Neural cell (in vitro differentiated cells): ENCODE results near the gene CELSR3. TPM values are rescaled to one million over a fixed set of nuclear protein-coding genes. Genes with fewer than 3 reads are reported as not detected.

ENCODE experiments used
- H2AFZ ChIP-seq: fragments of 200-600, 300-800 bp; sonication (generic), shearing (Covaris generic); 2 replicates; pipeline ENCODE4 v1.6.0; 2014; ENCODE audit warnings: low read depth, mild to moderate bottlenecking, antibody characterized with exemption, low read length, moderate library complexity
- H3F3A ChIP-seq: fragments of 200-600 bp; shearing (Covaris generic); 2 replicates; pipeline ENCODE4 v1.6.1; 2016; ENCODE audit warnings: mild to moderate bottlenecking, moderate library complexity, mixed read lengths, antibody characterized with exemption, low read length; ENCODE audit not compliant: insufficient read depth, poor library complexity, severe bottlenecking
- H3K27ac ChIP-seq: fragments of 200-600, 300-800 bp; sonication (generic), shearing (Covaris generic); 2 replicates; pipeline ENCODE4 v1.5.1; 2014; ENCODE audit warnings: mild to moderate bottlenecking, low read length, moderate library complexity
- H3K27me3 ChIP-seq: fragments of 300-800, 200-600 bp; sonication (generic), shearing (Covaris generic); 2 replicates; pipeline ENCODE4 v1.6.0; 2014; ENCODE audit warnings: mild to moderate bottlenecking, low read depth, low read length, moderate library complexity; ENCODE audit not compliant: insufficient read depth
- H3K36me3 ChIP-seq: fragments of 300-800, 200-600 bp; sonication (generic), shearing (Covaris generic); 2 replicates; pipeline ENCODE4 v1.5.1; 2014; ENCODE audit warnings: mild to moderate bottlenecking, antibody characterized with exemption, low read length, moderate library complexity; ENCODE audit not compliant: insufficient read depth
- H3K4me2 ChIP-seq: fragments of 300-800, 200-600 bp; sonication (generic), shearing (Covaris generic); 2 replicates; pipeline ENCODE4 v1.6.0; 2014; ENCODE audit warnings: mild to moderate bottlenecking, low read length
- H3K4me3 ChIP-seq: fragments of 300-800, 200-600 bp; sonication (generic), shearing (Covaris generic); 2 replicates; pipeline ENCODE4 v1.5.1; 2014; ENCODE audit warnings: mild to moderate bottlenecking, low read length, moderate library complexity
- H3K79me2 ChIP-seq: fragments of 200-600 bp; shearing (Covaris generic); replicated peaks from 2 replicates; pipeline ENCODE4 v1.6.0; 2014; ENCODE audit warnings: mild to moderate bottlenecking, low read length, moderate library complexity; ENCODE audit not compliant: insufficient read depth
- H3K9ac ChIP-seq: fragments of 300-800, 200-600 bp; sonication (generic), shearing (Covaris generic); 2 replicates; pipeline ENCODE4 v1.6.1; 2016; ENCODE audit warnings: mild to moderate bottlenecking, low read length, mixed read lengths
- H3K9me2 ChIP-seq: fragments of 200-600 bp; shearing (Covaris generic); 2 replicates; pipeline ENCODE4 v1.6.1; 2016; ENCODE audit warnings: mild to moderate bottlenecking, low read length, mixed read lengths; ENCODE audit not compliant: insufficient read depth
- H3K9me3 ChIP-seq: fragments of 200-600, 300-800 bp; sonication (generic), shearing (Covaris generic); 2 replicates; pipeline ENCODE4 v1.6.1; 2016; ENCODE audit warnings: mild to moderate bottlenecking, mixed run types, low read length, moderate library complexity, mixed read lengths
- H4K20me1 ChIP-seq: fragments of 200-600 bp; shearing (Covaris generic); 2 replicates; pipeline ENCODE4 v1.6.1; 2016; ENCODE audit warnings: mild to moderate bottlenecking, mixed run types; ENCODE audit not compliant: insufficient read depth
- EP300 ChIP-seq: fragments of 450-650 bp; conservative IDR thresholded peaks from 2 replicates; pipeline ENCODE4 v1.6.1; 2014; ENCODE audit warnings: antibody characterized with exemption, mild to moderate bottlenecking, moderate library complexity; ENCODE audit not compliant: poor library complexity, severe bottlenecking
- EZH2 ChIP-seq: fragments of 200-600, 300-800 bp; shearing (Covaris generic), sonication (generic); IDR thresholded peaks from 2 replicates; pipeline ENCODE4 v1.6.1; 2014; ENCODE audit warnings: antibody characterized with exemption, low read length, borderline replicate concordance, mild to moderate bottlenecking; ENCODE audit not compliant: insufficient read depth, poor library complexity, severe bottlenecking
- MXI1 ChIP-seq: fragments of 450-650 bp; conservative IDR thresholded peaks from 2 replicates; pipeline ENCODE4 v1.6.1; 2014; ENCODE audit warnings: antibody characterized with exemption, mild to moderate bottlenecking; ENCODE audit not compliant: poor library complexity, severe bottlenecking
- POLR2AphosphoS5 ChIP-seq: IDR thresholded peaks from 2 replicates; pipeline ENCODE4 v1.6.1; 2012
- RAD21 ChIP-seq: fragments of 450-650 bp; conservative IDR thresholded peaks from 2 replicates; pipeline ENCODE4 v1.6.1; 2014; ENCODE audit warnings: antibody characterized with exemption, mild to moderate bottlenecking, moderate library complexity
- SMC3 ChIP-seq: fragments of 450-650 bp; conservative IDR thresholded peaks from 2 replicates; pipeline ENCODE4 v1.6.1; 2014; ENCODE audit warnings: antibody characterized with exemption, mild to moderate bottlenecking, moderate library complexity; ENCODE audit not compliant: poor library complexity
- TAF1 ChIP-seq: IDR thresholded peaks from 2 replicates; pipeline ENCODE4 v1.6.1; 2012; ENCODE audit warnings: low read depth
- polyA plus RNA-seq: library from polyadenylated mRNA; depleted of rRNA; stranded (reverse); fragments of >200 nt; gene quantifications from 2 replicates; pipeline ENCODE4 v1.2.3, GENCODE V29; 2014
- TF ChIP-seq, protein P1 (sequence below): fragments of 450-650 bp; IDR thresholded peaks from 2 replicates; pipeline ENCODE4 v1.5.1; 2014; ENCODE audit warnings: antibody characterized with exemption, mild to moderate bottlenecking, moderate library complexity; ENCODE audit not compliant: poor library complexity, severe bottlenecking
- TF ChIP-seq, protein P2 (sequence below): IDR thresholded peaks from 2 replicates; pipeline ENCODE4 v1.6.1; 2012; ENCODE audit warnings: borderline replicate concordance

Gene CELSR3
- polyA plus RNA-seq, 1 donor from 2014 or later, result 54.9 TPM

DNA sequence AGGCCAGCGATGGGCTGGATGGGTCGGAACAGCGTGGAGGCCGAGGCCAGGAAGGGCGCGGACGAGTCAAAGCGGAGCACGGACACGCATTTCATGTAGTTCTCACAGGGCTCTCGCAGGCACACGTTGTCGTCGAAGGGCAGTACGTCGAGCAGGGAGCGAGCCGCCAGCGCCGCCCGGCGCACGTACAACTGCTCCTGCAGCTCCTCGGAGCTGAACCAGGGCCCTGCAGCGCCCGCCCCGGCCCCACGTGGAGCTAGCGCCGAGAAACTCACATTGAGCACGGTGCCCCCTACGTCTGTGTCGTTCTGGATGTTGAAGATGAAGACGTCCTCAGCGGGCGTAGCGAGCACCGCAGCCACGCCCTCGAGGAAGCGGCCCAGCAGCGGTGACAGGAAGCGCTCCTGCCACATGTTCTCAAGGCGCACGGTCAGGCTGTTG lies 5.8 kb downstream of the CELSR3 start:
- H3K27me3 ChIP-seq, result no peaks in the 10 kb centered on the region
- TF ChIP-seq POLR2AphosphoS5 (no peak), TAF1 (no peak), EZH2 (no peak), SMC3 (no peak), RAD21 (no peak), EP300 (no peak), MXI1 (no peak)
- TF ChIP-seq, protein P1, sequence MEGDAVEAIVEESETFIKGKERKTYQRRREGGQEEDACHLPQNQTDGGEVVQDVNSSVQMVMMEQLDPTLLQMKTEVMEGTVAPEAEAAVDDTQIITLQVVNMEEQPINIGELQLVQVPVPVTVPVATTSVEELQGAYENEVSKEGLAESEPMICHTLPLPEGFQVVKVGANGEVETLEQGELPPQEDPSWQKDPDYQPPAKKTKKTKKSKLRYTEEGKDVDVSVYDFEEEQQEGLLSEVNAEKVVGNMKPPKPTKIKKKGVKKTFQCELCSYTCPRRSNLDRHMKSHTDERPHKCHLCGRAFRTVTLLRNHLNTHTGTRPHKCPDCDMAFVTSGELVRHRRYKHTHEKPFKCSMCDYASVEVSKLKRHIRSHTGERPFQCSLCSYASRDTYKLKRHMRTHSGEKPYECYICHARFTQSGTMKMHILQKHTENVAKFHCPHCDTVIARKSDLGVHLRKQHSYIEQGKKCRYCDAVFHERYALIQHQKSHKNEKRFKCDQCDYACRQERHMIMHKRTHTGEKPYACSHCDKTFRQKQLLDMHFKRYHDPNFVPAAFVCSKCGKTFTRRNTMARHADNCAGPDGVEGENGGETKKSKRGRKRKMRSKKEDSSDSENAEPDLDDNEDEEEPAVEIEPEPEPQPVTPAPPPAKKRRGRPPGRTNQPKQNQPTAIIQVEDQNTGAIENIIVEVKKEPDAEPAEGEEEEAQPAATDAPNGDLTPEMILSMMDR, result no peak
- TF ChIP-seq, protein P2, sequence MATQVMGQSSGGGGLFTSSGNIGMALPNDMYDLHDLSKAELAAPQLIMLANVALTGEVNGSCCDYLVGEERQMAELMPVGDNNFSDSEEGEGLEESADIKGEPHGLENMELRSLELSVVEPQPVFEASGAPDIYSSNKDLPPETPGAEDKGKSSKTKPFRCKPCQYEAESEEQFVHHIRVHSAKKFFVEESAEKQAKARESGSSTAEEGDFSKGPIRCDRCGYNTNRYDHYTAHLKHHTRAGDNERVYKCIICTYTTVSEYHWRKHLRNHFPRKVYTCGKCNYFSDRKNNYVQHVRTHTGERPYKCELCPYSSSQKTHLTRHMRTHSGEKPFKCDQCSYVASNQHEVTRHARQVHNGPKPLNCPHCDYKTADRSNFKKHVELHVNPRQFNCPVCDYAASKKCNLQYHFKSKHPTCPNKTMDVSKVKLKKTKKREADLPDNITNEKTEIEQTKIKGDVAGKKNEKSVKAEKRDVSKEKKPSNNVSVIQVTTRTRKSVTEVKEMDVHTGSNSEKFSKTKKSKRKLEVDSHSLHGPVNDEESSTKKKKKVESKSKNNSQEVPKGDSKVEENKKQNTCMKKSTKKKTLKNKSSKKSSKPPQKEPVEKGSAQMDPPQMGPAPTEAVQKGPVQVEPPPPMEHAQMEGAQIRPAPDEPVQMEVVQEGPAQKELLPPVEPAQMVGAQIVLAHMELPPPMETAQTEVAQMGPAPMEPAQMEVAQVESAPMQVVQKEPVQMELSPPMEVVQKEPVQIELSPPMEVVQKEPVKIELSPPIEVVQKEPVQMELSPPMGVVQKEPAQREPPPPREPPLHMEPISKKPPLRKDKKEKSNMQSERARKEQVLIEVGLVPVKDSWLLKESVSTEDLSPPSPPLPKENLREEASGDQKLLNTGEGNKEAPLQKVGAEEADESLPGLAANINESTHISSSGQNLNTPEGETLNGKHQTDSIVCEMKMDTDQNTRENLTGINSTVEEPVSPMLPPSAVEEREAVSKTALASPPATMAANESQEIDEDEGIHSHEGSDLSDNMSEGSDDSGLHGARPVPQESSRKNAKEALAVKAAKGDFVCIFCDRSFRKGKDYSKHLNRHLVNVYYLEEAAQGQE, result no peak
- H3K79me2 ChIP-seq, result peaks cover 31% of the 10 kb centered on the region
- H4K20me1 ChIP-seq, result peaks cover 8% of the 10 kb centered on the region
- H2AFZ ChIP-seq, result no peak overlapping the region
- peak overlapping the region; percentile 73 for H3K4me3 ChIP-seq
- H3K9me3 ChIP-seq, result peaks cover 37% of the 10 kb centered on the region
- no peak overlapping the region for H3K9ac ChIP-seq
- no peaks in the 10 kb centered on the region for H3K9me2 ChIP-seq
- H3F3A ChIP-seq, result no peaks in the 10 kb centered on the region
- no peak overlapping the region for H3K4me2 ChIP-seq
- H3K36me3 ChIP-seq, result peaks cover 53% of the 10 kb centered on the region
- H3K27ac ChIP-seq, result no peak overlapping the region

DNA sequence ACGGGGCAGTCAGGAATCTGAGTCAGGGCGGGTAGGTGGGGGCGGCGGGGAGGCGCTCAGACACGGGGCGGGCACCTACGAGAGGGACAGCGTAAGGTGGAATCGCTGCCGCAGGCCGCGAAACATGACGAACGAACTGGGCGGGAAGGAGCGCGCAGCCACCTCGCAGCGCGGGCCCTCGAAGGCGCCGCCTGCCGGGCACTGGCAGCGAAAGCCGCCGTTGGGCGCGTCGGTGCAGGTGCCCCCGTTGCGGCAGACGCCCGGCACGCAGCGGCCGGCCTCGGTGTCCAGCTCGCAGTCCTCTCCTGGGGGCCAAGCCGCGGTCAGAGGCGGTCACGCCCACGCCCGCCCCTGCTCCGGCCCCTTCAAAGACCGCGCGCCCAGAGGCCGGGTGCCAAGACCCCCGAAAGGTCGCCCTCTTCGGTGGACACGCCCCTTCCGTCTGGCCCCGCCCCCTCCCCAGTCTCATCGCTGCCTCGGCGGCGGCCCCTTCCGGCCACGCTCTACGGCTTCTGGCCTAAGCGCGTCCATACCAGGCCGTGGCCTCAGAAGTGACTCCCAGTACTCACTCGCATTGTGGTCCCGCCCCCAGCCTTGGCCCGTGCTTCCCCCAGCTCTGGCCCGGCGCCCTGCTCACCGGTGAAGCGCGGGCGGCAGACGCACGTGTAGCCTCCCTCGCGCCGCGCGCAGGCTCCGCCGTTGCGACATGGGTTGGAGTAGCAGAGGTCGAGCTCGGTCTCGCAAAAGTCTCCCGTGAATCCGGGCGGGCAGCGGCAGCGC lies 6.4 kb downstream of the CELSR3 start:
- Histone ChIP-seq H3K9me3 (peaks cover 35% of the 10 kb centered on the region), H3K27me3 (no peaks in the 10 kb centered on the region), H3K27ac (no peak overlapping the region), H3K4me3 (peak overlapping the region; percentile 73), H3K9me2 (no peaks in the 10 kb centered on the region), H4K20me1 (peaks cover 8% of the 10 kb centered on the region), H3K36me3 (peaks cover 50% of the 10 kb centered on the region), H3K79me2 (peaks cover 31% of the 10 kb centered on the region), H3K4me2 (no peak overlapping the region), H2AFZ (no peak overlapping the region), H3K9ac (no peak overlapping the region), H3F3A (no peaks in the 10 kb centered on the region)
- no peak for TF ChIP-seq SMC3
- TF ChIP-seq, protein P1, result peak; percentile 22
